Activated B cell treated with CpG ODN at 0.5 μM for 24 hours (primary cell): ENCODE data around the gene MTUS2. TPM values are rescaled to one million over a fixed set of nuclear protein-coding genes. Genes with fewer than 3 reads are reported as not detected.

Source experiments
- ATAC-seq: fragments of 200-7000 bp; cut with Tn5 transposase; one replicate; pipeline ENCODE4 v1.10.0; 2021; ENCODE audit warnings: low read depth, mild to moderate bottlenecking, moderate library complexity
- CTCF ChIA-PET: fragments of 350-600 bp; sonication (Branson Sonifier 250); formaldehyde crosslinking; loops from one replicate; lab custom pipeline; 2021; ENCODE audit warnings: antibody characterized with exemption; lab: Charles Lee
- POLR2A ChIA-PET: fragments of 350-600 bp; sonication (Branson Sonifier 250); formaldehyde crosslinking; loops from one replicate; lab custom pipeline; 2021; ENCODE audit warnings: antibody characterized with exemption; lab: Charles Lee
- DNase-seq: peaks from one replicate; pipeline ENCODE4 v3.0.0; 2022
- H3K27ac Mint-ChIP-seq: one replicate; pipeline ENCODE4 v1.8.0; 2020; ENCODE audit warnings: mixed read lengths
- H3K27me3 Mint-ChIP-seq: one replicate; pipeline ENCODE4 v1.8.0; 2021; ENCODE audit warnings: mixed read lengths
- H3K36me3 Mint-ChIP-seq: one replicate; pipeline ENCODE4 v1.8.0; 2021; ENCODE audit warnings: low read depth, mixed read lengths
- H3K4me1 Mint-ChIP-seq: one replicate; pipeline ENCODE4 v1.8.0; 2021; ENCODE audit warnings: mixed read lengths
- H3K4me3 Mint-ChIP-seq: one replicate; pipeline ENCODE4 v1.8.0; 2020; ENCODE audit warnings: mild to moderate bottlenecking, mixed read lengths
- H3K9me3 Mint-ChIP-seq: one replicate; pipeline ENCODE4 v1.8.0; 2020; ENCODE audit warnings: mixed read lengths
- CTCF ChIP-seq: fragments of 200-600 bp; IDR thresholded peaks from one replicate; pipeline ENCODE4 v1.8.0; 2022; ENCODE audit warnings: antibody characterized with exemption, mild to moderate bottlenecking
- intact Hi-C: fragments of 100-400 bp; cut with micrococcal nuclease; formaldehyde crosslinking; loops from one replicate; pipeline ENCODE4 v1.15.1; 2024
- total RNA-seq: library from RNA; stranded (reverse); gene quantifications from 2 replicates; pipeline ENCODE4 v1.2.3, GENCODE V29; 2022

The MTUS2 gene
- total RNA-seq, 1 donor from 2014 or later: not detected

- H3K36me3 Mint-ChIP-seq: no peaks in the 10 kb centered on the region
- no peaks in the 10 kb centered on the region for H3K9me3 Mint-ChIP-seq
- peaks cover 31% of the 10 kb centered on the region for H3K27me3 Mint-ChIP-seq
- ATAC-seq (no peak), DNase-seq (no peak)
- ChIA-PET POLR2A (no interaction called here), CTCF (no interaction called here)
- no peak overlapping the region for H3K27ac Mint-ChIP-seq
- no peaks in the 10 kb centered on the region for H3K4me1 Mint-ChIP-seq
- H3K4me3 Mint-ChIP-seq: no peak overlapping the region
- intact Hi-C loops: no loop called here
- no peak for TF ChIP-seq CTCF
Observed at GRCh38 chr13:29006359-29006850, 186.3 kb downstream of the MTUS2 start.

- H3K9me3 Mint-ChIP-seq: no peaks in the 10 kb centered on the region
- H3K36me3 Mint-ChIP-seq: no peaks in the 10 kb centered on the region
- DNase-seq (no peak), ATAC-seq (no peak)
- intact Hi-C loops: no loop called here
- ChIA-PET POLR2A (no interaction called here), CTCF (no interaction called here)
- no peak overlapping the region for H3K4me3 Mint-ChIP-seq
- H3K27me3 Mint-ChIP-seq: peaks cover 27% of the 10 kb centered on the region
- TF ChIP-seq CTCF: no peak
- no peak overlapping the region for H3K27ac Mint-ChIP-seq
- no peaks in the 10 kb centered on the region for H3K4me1 Mint-ChIP-seq
Observed at GRCh38 chr13:29008296-29008695, 188.2 kb downstream of the MTUS2 start.

- intact Hi-C loops: no loop called here
- Mint-ChIP-seq H3K4me1 (peaks cover 6% of the 10 kb centered on the region), H3K36me3 (no peaks in the 10 kb centered on the region), H3K27me3 (peaks cover 2% of the 10 kb centered on the region), H3K9me3 (no peaks in the 10 kb centered on the region), H3K4me3 (no peak overlapping the region), H3K27ac (no peak overlapping the region)
- no peak for DNase-seq
- ATAC-seq: no peak
- ChIA-PET CTCF (no interaction called here), POLR2A (no interaction called here)
- no peak for TF ChIP-seq CTCF
Observed at GRCh38 chr13:29020314-29020713, 200.2 kb downstream of the MTUS2 start.

- CTCF ChIA-PET: no interaction called here
Observed at GRCh38 chr13:29021311-29021710, 201.2 kb downstream of the MTUS2 start.

GRCh38 chr13:29021717-29022116, 201.6 kb downstream of the MTUS2 start:
- H3K27ac Mint-ChIP-seq: no peak overlapping the region
- H3K36me3 Mint-ChIP-seq: no peaks in the 10 kb centered on the region
- no peak overlapping the region for H3K4me3 Mint-ChIP-seq
- no peaks in the 10 kb centered on the region for H3K27me3 Mint-ChIP-seq
- ATAC-seq: no peak
- H3K9me3 Mint-ChIP-seq: no peaks in the 10 kb centered on the region
- ChIA-PET CTCF (no interaction called here), POLR2A (no interaction called here)
- DNase-seq: no peak
- intact Hi-C loops: no loop called here
- peaks cover 6% of the 10 kb centered on the region for H3K4me1 Mint-ChIP-seq
- no peak for TF ChIP-seq CTCF

More at GRCh38 chr13:29021311-29021710, 201.2 kb downstream of the MTUS2 start:
- no peak overlapping the region for H3K4me3 Mint-ChIP-seq
- peaks cover 6% of the 10 kb centered on the region for H3K4me1 Mint-ChIP-seq
- H3K36me3 Mint-ChIP-seq: no peaks in the 10 kb centered on the region
- ATAC-seq (no peak), DNase-seq (no peak)
- intact Hi-C loops: no loop called here
- no peak for TF ChIP-seq CTCF
- no peak overlapping the region for H3K27ac Mint-ChIP-seq
- H3K9me3 Mint-ChIP-seq: no peaks in the 10 kb centered on the region
- H3K27me3 Mint-ChIP-seq: no peaks in the 10 kb centered on the region
- POLR2A ChIA-PET: no interaction called here
